GM18861 (cell line): ENCODE results near the gene GPS1.

Source experiments
- ATAC-seq: cut with Tn5 transposase; IDR thresholded peaks from one replicate; pipeline ENCODE4 v1.9.1; 2021; ENCODE audit not compliant: unreplicated experiment

Gene GPS1

DNA sequence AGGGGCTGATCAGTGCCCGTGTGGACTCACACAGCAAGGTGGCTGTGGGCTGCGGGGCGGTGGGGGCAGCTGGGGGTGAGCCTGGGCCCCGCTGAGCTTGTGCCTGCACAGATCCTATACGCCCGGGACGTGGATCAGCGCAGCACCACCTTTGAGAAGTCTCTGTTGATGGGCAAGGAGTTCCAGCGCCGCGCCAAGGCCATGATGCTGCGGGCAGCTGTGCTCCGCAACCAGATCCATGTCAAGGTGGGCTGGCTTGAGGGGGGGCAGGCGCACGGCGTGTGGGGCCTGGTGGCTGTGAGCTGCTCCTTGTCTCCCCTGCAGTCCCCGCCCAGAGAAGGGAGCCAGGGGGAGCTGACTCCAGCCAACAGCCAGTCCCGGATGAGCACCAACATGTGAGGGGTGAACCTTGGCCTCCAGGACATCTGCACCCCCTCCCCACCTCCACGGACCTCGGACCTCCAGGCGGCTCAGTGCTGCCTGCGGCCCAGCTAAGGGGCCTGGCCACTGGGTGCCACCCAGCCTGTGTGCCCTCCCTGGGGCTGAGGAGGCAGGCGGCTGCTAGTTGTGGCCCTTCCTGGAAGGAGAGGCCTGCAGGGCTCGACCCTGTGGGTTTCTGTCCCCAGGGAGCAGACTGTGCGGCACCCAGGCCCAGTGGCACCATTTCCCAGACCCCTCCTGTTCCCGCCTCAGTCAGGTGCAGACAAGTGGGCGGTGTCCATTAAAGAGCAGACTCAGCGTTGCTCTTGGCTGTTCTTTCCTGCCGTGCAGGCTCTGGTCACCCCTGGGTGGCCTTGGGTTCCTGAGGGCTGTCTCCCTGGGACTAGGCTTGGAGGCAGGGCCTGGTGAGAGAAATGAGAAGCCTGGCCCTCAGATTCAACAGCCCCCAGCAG is 5.3 kb downstream of the GPS1 start:
- no peak for ATAC-seq

GRCh38 chr17:82058230-82058854 is 6.6 kb downstream of the GPS1 start:
- ATAC-seq = no peak

- ATAC-seq = no peak
Observed at GRCh38 chr17:82058855-82059249, 7.2 kb downstream of the GPS1 start.

GRCh38 chr17:82059272-82060000 is 7.7 kb downstream of the GPS1 start:
- no peak for ATAC-seq

- no peak for ATAC-seq
Observed at GRCh38 chr17:82060001-82060380, 8.3 kb downstream of the GPS1 start.

DNA sequence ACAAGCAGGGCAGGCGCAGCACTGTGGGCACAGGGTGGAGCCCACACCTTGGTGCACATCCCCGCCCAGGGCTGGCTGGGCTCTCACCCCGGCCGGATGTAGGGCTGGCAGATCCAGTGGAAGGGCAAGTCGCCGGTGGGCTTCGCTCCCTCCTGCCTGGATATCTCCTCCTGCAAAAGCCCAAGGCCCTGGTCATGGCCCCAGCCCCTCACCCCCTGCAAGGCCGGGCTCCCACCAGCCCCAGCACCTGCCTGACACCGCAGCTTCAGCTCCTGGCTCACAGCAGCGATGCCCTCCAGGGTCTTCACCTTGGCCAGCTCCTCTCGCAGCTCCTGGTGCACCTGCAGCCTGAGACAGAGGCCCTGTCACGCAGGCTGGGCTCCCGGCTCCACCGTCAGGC is 8.9 kb downstream of the GPS1 start:
- ATAC-seq = no peak

GRCh38 chr17:82061047-82061925 is 9.6 kb downstream of the GPS1 start:
- ATAC-seq = no peak

GRCh38 chr17:82062076-82062983 is 10.6 kb downstream of the GPS1 start:
- ATAC-seq = no peak

- ATAC-seq = no peak
Observed at GRCh38 chr17:82062984-82063368, 11.3 kb downstream of the GPS1 start.

- ATAC-seq = no peak
Observed at GRCh38 chr17:82063424-82064415, 12.0 kb downstream of the GPS1 start.

DNA sequence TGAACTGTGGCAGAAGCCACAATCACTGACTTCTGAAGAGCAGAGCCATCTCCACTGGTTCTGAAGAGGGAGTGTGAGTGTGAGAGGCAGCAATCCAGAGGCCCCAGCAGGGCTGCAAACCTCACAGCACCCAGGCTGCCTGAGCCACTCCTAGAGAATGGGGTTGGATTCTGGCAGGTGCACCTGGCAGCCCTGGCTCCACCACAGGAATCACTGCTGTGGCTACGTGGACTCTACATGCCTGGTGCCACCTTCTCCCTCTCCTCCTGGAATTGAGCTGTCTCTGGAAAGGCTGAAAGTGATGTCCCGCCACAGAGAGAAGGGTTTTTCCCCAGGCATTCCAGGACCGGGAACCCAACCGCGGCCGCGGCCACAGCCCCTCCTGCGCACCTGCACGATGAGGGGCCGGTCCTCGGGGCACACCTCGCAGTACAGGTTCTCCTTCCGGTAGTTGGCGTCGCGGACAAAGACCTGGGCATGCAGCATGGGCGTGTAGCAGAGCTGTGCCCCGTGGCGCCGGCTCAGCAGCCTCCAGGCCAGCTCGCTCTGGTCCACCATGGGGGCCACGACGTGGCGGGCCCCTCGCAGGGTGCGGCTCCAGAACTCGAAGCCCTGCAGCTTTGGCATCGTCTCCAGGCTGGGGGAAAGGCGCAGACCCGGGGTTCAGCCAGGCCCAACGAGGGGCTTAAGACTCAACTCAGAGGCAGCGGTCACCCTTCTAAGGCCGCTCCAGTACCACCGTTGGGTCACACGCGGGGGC is 12.9 kb downstream of the GPS1 start:
- no peak for ATAC-seq

DNA sequence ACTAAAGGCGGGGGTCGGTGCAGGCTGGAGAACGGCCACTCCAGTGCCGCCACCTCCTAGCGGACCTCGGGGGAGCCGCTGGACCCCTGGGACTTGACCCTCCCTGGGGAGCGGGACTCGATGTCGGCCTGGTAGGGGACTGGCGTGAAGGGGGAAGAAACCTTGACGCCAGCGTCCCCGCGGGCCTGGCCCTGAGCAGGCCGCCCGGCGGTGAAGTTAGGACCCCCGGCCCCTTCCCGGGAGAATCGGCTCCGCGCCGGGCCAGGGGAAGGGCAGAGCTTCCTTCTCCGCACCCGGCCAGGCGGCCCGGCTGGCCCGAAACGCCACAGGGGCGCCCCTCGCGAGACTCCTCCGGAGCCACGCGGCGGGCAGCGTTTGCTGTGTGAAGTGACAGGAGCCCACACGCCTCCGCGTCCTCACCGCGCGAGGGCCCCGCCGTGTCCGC is 13.5 kb downstream of the GPS1 start:
- peak; percentile 19 for ATAC-seq

- peak; percentile 58 for ATAC-seq
Observed at GRCh38 chr17:82065638-82066303, 14.1 kb downstream of the GPS1 start, which contains the start of gene DUS1L. Gene DUS1L (minus strand): TSS chr17:82065804. CDS start chr17:82065059, 745 bp downstream.

GRCh38 chr17:82070611-82071010 is 18.9 kb downstream of the GPS1 start:
- ATAC-seq = no peak

GRCh38 chr17:82072827-82073226 is 21.1 kb downstream of the GPS1 start:
- ATAC-seq = no peak

DNA sequence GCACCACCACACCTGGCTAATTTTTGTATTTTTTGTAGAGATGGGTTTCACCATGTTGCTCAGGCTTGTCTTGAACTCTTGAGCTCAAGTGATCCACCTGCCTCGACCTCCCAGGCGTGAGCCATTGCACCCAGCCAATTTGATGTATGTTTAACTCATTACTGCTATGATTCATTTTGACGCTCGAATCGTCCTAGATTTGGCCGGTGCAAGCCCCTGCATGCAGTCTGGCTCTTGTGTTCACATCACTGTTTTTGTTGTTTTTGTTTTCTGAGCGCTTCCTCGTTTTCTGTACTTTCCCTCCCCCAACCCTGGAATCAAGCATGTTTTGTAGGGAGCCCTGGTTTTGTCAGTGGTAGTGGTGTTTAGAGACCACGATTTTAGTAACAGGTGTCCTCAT is 21.7 kb downstream of the GPS1 start:
- no peak for ATAC-seq
